ENCODE data around the gene CTDP1.
"Not testable (repeated sequence)": the region's sequence is repeated elsewhere in the genome, so short reads cannot be mapped to it uniquely, and the experiment has no call there.

The CTDP1 gene

GRCh38 chr18:79717059-79717458 is 37.5 kb downstream of the CTDP1 start:
- peaks cover 7% of the 10 kb centered on the region for H3K9me3 ChIP-seq (ENCODE audit: control insufficient read depth, low read length)
- no peaks in the 10 kb centered on the region for H3K4me1 ChIP-seq (ENCODE audit: control insufficient read depth, insufficient read depth, low read length, poor library complexity, severe bottlenecking)
- H3K36me3 ChIP-seq (ENCODE audit: control insufficient read depth, insufficient read depth, low read length): peaks cover 92% of the 10 kb centered on the region
- WGBS, 2 experiments (ENCODE audit: insufficient coverage in 2 of 2): 94 to 98% methylated on average over 5 to 6 of the region's 7 CpGs
- no peak overlapping the region for H3K27ac ChIP-seq (ENCODE audit: low read depth, low read length, severe bottlenecking)
- no peak overlapping the region for H3K4me3 ChIP-seq (ENCODE audit: extremely low read depth, insufficient read depth, low read length, poor library complexity, severe bottlenecking)

GRCh38 chr18:79717555-79718074 is 38.0 kb downstream of the CTDP1 start:
- no peak overlapping the region for H3K4me3 ChIP-seq (ENCODE audit: extremely low read depth, insufficient read depth, low read length, poor library complexity, severe bottlenecking)
- 95 to 96% methylated on average over 25 to 29 of the region's 29 CpGs for WGBS, 2 experiments (ENCODE audit: insufficient coverage in 2 of 2)
- peaks cover 7% of the 10 kb centered on the region for H3K9me3 ChIP-seq (ENCODE audit: control insufficient read depth, low read length)
- peaks cover 92% of the 10 kb centered on the region for H3K36me3 ChIP-seq (ENCODE audit: control insufficient read depth, insufficient read depth, low read length)
- no peaks in the 10 kb centered on the region for H3K4me1 ChIP-seq (ENCODE audit: control insufficient read depth, insufficient read depth, low read length, poor library complexity, severe bottlenecking)
- H3K27ac ChIP-seq (ENCODE audit: low read depth, low read length, severe bottlenecking): no peak overlapping the region

GRCh38 chr18:79718126-79718525 is 38.5 kb downstream of the CTDP1 start:
- Histone ChIP-seq H3K27ac (ENCODE audit: low read depth, low read length, severe bottlenecking) (no peak overlapping the region), H3K36me3 (ENCODE audit: control insufficient read depth, insufficient read depth, low read length) (peaks cover 90% of the 10 kb centered on the region), H3K4me3 (ENCODE audit: extremely low read depth, insufficient read depth, low read length, poor library complexity, severe bottlenecking) (no peak overlapping the region), H3K4me1 (ENCODE audit: control insufficient read depth, insufficient read depth, low read length, poor library complexity, severe bottlenecking) (no peaks in the 10 kb centered on the region), H3K9me3 (ENCODE audit: control insufficient read depth, low read length) (peaks cover 7% of the 10 kb centered on the region)
- WGBS, 2 experiments (ENCODE audit: insufficient coverage in 2 of 2): 88 to 95% methylated on average over 12 to 17 of the region's 17 CpGs

- Histone ChIP-seq H3K4me1 (ENCODE audit: control insufficient read depth, insufficient read depth, low read length, poor library complexity, severe bottlenecking) (no peaks in the 10 kb centered on the region), H3K27ac (ENCODE audit: low read depth, low read length, severe bottlenecking) (no peak overlapping the region), H3K36me3 (ENCODE audit: control insufficient read depth, insufficient read depth, low read length) (peaks cover 91% of the 10 kb centered on the region), H3K9me3 (ENCODE audit: control insufficient read depth, low read length) (peaks cover 7% of the 10 kb centered on the region), H3K4me3 (ENCODE audit: extremely low read depth, insufficient read depth, low read length, poor library complexity, severe bottlenecking) (no peak overlapping the region)
- WGBS, 2 experiments (ENCODE audit: insufficient coverage in 2 of 2): 95 to 98% methylated on average over 17 to 24 of the region's 30 CpGs
Observed at GRCh38 chr18:79718878-79719477, 39.4 kb downstream of the CTDP1 start.

- H3K27ac ChIP-seq (ENCODE audit: low read depth, low read length, severe bottlenecking); H3K9me3 ChIP-seq (ENCODE audit: control insufficient read depth, low read length); H3K4me3 ChIP-seq (ENCODE audit: extremely low read depth, insufficient read depth, low read length, poor library complexity, severe bottlenecking); H3K4me1 ChIP-seq (ENCODE audit: control insufficient read depth, insufficient read depth, low read length, poor library complexity, severe bottlenecking): not testable (repeated sequence)
- peaks cover 91% of the 10 kb centered on the region for H3K36me3 ChIP-seq (ENCODE audit: control insufficient read depth, insufficient read depth, low read length)
- 94 to 97% methylated on average over 14 to 17 of the region's 19 CpGs for WGBS, 2 experiments (ENCODE audit: insufficient coverage in 2 of 2)
Observed at GRCh38 chr18:79719478-79720358, 40.1 kb downstream of the CTDP1 start.

- Histone ChIP-seq H3K4me3 (ENCODE audit: extremely low read depth, insufficient read depth, low read length, poor library complexity, severe bottlenecking) (no peak overlapping the region), H3K9me3 (ENCODE audit: control insufficient read depth, low read length) (peaks cover 7% of the 10 kb centered on the region), H3K4me1 (ENCODE audit: control insufficient read depth, insufficient read depth, low read length, poor library complexity, severe bottlenecking) (no peaks in the 10 kb centered on the region), H3K36me3 (ENCODE audit: control insufficient read depth, insufficient read depth, low read length) (peaks cover 91% of the 10 kb centered on the region), H3K27ac (ENCODE audit: low read depth, low read length, severe bottlenecking) (no peak overlapping the region)
- 94 to 96% methylated on average over 14 of the region's 14 CpGs for WGBS, 2 experiments (ENCODE audit: insufficient coverage in 2 of 2)
Observed at GRCh38 chr18:79720359-79720733, 40.7 kb downstream of the CTDP1 start.

- WGBS, 2 experiments (ENCODE audit: insufficient coverage in 2 of 2): 93 to 98% methylated on average over 11 to 13 of the region's 13 CpGs
- Histone ChIP-seq H3K4me3 (ENCODE audit: extremely low read depth, insufficient read depth, low read length, poor library complexity, severe bottlenecking) (no peak overlapping the region), H3K27ac (ENCODE audit: low read depth, low read length, severe bottlenecking) (no peak overlapping the region), H3K4me1 (ENCODE audit: control insufficient read depth, insufficient read depth, low read length, poor library complexity, severe bottlenecking) (no peaks in the 10 kb centered on the region), H3K9me3 (ENCODE audit: control insufficient read depth, low read length) (peaks cover 7% of the 10 kb centered on the region), H3K36me3 (ENCODE audit: control insufficient read depth, insufficient read depth, low read length) (peaks cover 79% of the 10 kb centered on the region)
Observed at GRCh38 chr18:79723036-79723435, 43.4 kb downstream of the CTDP1 start.

GRCh38 chr18:79723628-79724027 is 44.0 kb downstream of the CTDP1 start:
- H3K9me3 ChIP-seq (ENCODE audit: control insufficient read depth, low read length): peaks cover 7% of the 10 kb centered on the region
- no peak overlapping the region for H3K4me3 ChIP-seq (ENCODE audit: extremely low read depth, insufficient read depth, low read length, poor library complexity, severe bottlenecking)
- H3K27ac ChIP-seq (ENCODE audit: low read depth, low read length, severe bottlenecking): no peak overlapping the region
- no peaks in the 10 kb centered on the region for H3K4me1 ChIP-seq (ENCODE audit: control insufficient read depth, insufficient read depth, low read length, poor library complexity, severe bottlenecking)
- H3K36me3 ChIP-seq (ENCODE audit: control insufficient read depth, insufficient read depth, low read length): peaks cover 78% of the 10 kb centered on the region
- 87 to 92% methylated on average over 2 to 11 of the region's 11 CpGs for WGBS, 2 experiments (ENCODE audit: insufficient coverage in 2 of 2)

GRCh38 chr18:79724299-79725080 is 44.9 kb downstream of the CTDP1 start:
- Histone ChIP-seq H3K4me3 (ENCODE audit: extremely low read depth, insufficient read depth, low read length, poor library complexity, severe bottlenecking) (no peak overlapping the region), H3K4me1 (ENCODE audit: control insufficient read depth, insufficient read depth, low read length, poor library complexity, severe bottlenecking) (no peaks in the 10 kb centered on the region), H3K36me3 (ENCODE audit: control insufficient read depth, insufficient read depth, low read length) (peaks cover 78% of the 10 kb centered on the region), H3K27ac (ENCODE audit: low read depth, low read length, severe bottlenecking) (no peak overlapping the region), H3K9me3 (ENCODE audit: control insufficient read depth, low read length) (no peaks in the 10 kb centered on the region)
- 96 to 97% methylated on average over 12 to 14 of the region's 15 CpGs for WGBS, 2 experiments (ENCODE audit: insufficient coverage in 2 of 2)

GRCh38 chr18:79725486-79725885 is 45.9 kb downstream of the CTDP1 start:
- Histone ChIP-seq H3K4me3 (ENCODE audit: extremely low read depth, insufficient read depth, low read length, poor library complexity, severe bottlenecking) (no peak overlapping the region), H3K9me3 (ENCODE audit: control insufficient read depth, low read length) (no peaks in the 10 kb centered on the region), H3K4me1 (ENCODE audit: control insufficient read depth, insufficient read depth, low read length, poor library complexity, severe bottlenecking) (no peaks in the 10 kb centered on the region), H3K27ac (ENCODE audit: low read depth, low read length, severe bottlenecking) (no peak overlapping the region), H3K36me3 (ENCODE audit: control insufficient read depth, insufficient read depth, low read length) (peaks cover 81% of the 10 kb centered on the region)
- WGBS, 2 experiments (ENCODE audit: insufficient coverage in 2 of 2): 91 to 94% methylated on average over 13 to 14 of the region's 15 CpGs
